HG03378 (cell line): ENCODE data around the gene COL2A1.

Experiments used
- ATAC-seq: cut with Tn5 transposase; IDR thresholded peaks from one replicate; pipeline ENCODE4 v1.9.1; 2021; ENCODE audit warnings: mild to moderate bottlenecking, moderate library complexity; ENCODE audit not compliant: unreplicated experiment

The COL2A1 gene

DNA sequence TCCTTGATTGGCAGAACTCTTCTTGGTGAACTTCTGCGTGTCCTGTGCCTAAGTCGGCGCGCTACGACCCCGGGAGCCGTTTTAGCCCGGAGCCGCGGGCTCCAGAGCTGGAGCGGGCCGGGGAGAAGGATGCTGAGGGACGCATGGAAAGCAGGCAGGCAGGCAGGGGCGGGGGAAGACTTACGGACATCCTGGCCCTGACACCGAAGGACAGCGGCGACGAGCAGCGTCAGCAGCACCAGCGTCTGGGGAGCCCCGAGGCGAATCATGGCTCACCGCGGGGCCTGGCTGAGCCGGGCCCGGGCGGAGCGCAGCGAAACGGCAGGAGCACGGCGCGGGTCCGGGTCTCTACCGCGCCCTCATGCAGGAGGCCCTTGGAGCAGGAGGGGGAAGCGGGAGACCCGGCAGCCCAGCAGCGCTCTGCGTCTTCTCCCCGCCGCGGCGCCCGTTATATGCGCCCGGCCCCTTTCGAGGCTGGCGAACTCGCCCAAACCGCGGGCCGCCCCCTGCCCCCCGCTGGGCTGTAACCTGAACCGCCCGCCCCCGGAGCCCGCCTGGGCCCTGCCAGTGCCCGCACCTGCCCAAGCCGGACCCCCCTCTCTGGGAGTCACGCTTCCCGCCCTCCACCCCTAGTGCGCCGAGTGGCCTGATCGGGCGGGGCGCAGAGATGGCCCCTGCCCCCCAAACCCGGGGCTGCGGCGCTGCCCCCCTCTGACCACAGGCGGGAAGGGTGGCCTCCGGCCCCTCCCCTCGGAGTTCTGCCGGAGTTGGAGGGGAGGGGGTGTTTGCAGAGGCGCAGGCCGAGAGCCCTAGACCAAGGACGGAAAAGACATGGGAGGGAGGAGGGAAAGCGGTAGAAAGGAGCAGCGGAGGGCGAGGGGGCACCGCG is at the start of gene COL2A1:
Gene COL2A1, minus strand, starts transcription at position 424 of the 889 bp plus-strand sequence. Its CDS starts 155 bp downstream, at position 269.
- ATAC-seq: no peak

DNA sequence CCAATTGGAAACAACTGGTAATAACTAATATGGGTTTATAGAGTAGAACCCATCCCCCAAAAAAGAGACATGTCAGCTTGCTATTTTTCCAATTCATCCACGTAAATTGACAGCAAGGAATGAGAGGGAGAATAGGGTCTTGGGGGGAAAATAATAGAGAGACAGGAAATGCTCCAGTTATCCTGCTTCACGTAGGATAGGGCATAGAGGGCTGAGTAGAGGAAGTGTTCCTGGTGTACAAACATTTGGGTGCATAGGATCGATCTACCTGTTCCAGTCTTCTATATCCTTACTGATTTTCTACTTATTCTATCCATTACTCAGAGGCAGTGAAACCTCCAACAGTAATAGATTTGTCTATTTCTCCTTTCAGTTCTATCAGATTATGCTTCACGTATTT is 49.6 kb upstream of the COL2A1 start:
- ATAC-seq: no peak

DNA sequence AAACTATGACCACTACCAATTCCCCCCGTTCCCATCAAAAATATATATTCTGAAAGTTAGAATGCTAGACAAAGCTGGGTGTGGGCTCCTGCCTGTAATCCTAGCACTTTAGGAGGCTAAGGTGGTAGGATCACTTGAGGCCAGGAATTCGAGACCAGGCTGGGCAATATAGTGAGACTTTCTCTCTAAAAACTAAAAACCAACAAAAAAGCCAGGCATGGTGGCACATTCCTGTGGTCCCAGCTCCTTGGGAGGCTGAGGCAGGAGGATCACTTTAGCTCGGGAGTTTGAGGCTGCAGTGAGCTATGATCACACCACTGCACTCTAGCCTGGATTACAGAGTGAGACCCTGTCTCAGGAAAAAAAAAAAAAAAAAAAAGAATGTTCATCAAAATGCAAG is 48.8 kb upstream of the COL2A1 start:
- ATAC-seq: no peak

DNA sequence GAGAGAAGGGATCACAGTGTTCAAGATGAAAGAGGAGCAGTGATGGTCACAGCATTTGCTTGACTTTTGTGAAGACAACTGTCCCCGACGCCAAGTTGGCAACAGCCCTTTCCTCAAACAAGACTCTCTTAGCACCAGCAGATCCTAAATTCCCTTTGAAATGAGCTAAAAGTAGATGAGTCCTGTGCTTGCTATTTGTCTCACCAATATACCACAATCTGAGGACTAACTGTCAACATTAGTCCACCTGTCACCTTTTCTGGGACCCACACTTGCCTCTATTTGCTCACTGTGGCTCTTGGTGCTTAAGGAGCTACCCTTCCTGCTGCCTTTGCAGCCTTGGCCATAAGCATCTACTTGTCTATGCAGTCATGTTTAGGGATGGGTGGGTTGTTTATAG is 47.4 kb upstream of the COL2A1 start:
- no peak for ATAC-seq

DNA sequence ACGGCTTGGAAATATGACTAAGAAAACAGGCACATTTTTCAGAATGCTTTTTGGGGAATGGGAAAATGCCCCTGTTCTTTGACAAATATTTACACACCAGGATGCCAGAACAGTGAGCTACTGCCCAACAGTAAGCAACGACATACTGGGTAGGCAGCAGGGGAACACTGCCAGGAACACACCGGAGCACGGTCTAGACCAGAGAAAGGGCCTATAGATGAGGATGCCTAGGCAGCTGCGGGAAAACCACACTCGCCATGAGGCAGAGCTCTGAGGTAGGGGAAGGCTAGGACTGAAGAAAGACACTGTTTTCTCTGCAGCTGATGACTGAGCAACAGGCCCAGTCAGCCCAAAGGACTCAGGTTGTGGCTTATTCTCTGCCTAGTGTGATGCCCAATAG is 45.9 kb upstream of the COL2A1 start:
- ATAC-seq: no peak

DNA sequence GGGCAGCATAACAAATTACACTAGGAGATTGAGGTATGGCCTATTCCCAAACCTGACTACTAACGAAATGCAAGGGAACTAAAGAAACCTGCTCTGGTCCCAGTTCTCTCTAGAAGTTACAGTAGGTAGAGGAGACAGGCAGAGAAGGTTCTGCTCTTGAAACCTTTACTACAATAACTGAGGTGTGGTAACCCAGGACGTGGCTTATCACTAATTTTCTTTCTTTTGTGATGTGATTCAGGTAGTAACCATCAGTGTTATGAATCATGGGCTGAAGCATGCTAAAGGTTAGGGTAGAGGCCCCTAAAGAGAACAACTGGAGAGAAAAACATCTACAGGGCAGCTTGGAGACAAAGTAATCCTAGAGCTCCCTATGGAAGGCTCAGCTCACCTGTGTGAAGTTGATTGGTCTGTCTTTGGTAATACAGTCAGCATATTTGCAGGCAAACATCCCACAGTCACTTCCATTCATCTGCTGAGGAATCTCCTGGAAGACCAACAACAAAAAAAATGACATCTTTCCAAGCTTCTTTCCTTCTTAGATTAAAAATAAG is 41.8 kb upstream of the COL2A1 start:
- no peak for ATAC-seq

DNA sequence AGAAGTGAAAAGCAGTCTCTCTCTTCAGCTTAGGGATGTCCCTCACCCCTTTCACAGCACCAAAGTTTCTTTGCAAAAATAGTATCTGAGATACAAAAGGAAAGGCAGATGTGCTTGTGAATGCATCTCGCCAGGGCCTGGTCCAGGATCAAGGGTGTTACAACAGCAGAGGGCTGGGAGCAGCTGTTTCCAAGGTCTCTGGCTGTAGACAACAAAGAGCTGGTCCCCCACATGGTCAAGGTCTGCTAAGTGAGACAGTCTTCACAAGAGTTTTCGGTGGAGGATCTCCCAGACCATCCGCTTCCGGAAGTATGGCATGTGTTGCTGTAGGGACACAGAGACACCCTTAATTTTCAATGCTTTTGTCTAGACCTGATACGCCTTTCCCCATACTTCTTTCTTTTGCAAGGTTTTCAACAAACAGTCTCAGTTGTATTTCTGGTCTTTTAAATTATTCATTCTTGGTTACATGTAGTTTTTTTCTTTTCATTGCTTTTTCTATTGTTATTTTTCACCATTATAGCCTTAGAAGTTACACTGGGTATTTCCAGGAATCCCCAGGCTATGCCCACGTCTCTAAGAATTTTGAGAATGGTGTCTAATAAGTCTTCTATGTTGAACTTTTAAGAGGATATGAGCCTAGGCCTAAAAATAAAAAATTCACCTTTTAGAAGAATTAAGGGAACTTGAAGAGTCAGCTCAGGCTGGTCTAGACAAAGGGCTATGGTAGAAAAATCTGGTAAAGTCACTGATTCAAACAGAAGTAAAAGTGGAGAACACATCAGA is 41.0 kb upstream of the COL2A1 start:
- ATAC-seq: no peak

DNA sequence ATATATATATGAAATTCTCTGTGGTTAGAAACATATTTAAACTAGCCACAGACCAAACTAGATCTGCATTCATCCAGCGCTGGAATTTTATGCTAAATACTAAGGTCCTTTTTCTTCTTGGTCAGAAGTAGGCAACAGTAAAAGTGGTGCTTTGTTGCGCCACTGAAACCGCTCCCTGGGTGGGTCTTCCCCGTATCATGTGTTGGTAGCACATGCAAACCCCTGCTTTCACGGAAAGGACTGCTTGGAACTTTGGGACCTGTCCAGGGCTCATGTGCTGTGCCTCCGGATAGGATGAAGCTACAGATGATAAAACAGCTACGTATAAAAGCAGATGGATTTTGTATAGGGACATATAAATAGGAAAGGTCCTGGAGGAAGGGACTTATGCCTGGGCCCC is 40.1 kb upstream of the COL2A1 start:
- ATAC-seq: no peak

DNA sequence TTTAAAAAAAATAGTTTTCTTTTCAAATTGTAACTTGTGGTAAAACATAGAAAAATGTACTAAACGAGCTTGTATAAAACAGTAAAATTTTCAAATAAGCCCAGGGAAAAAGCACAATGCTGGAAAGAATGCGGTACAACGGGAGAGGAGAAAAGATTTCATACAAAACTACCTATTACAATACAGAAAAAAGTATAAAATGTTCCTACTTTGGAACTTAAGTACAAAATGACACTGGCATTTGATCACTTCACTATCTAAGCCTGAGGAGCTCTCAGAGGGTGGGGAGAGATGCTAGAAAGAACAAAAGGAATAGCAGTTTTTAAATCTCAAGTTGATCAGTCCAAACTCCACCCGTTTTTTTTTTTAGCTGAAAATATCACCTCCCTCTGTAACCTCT is 39.5 kb upstream of the COL2A1 start:
- no peak for ATAC-seq

DNA sequence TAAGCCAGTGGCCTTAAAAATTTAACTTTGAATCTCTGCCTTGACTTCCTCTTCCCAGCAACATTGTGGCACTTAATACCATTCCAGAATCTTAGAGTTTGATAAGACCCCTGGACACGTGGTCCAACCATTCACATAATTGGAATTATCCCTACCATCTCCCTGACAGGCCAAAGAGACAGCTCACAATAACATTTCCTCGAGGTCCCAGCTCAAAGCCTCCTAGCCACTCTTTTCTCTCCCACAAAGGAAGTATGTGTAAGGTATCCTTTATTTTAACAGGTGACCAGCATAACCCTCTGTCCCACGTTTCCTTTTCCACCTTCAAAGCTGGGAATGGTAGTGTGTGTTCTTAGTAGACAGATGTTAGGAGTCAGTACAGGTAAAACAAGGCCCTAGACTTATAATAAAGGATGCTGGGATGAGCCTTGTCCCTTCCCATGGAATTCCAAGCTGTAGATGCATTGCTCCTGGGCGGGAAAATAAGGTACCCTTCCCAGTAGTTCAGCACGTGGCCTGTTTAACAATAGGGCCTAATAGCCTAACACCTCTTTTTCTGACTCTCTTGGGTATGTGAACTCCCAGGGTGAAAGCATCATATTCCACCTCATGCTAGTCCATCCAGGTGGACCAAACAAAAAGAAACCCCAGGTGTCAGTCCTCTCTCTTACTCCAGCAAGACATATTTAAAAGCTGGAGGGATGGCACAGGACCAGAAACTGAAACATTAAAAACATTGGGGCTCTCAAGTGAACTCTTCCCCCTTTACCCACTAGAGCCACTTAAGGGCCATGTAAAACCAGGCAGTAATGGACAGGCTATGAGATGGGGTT is 37.5 kb upstream of the COL2A1 start:
- no peak for ATAC-seq

DNA sequence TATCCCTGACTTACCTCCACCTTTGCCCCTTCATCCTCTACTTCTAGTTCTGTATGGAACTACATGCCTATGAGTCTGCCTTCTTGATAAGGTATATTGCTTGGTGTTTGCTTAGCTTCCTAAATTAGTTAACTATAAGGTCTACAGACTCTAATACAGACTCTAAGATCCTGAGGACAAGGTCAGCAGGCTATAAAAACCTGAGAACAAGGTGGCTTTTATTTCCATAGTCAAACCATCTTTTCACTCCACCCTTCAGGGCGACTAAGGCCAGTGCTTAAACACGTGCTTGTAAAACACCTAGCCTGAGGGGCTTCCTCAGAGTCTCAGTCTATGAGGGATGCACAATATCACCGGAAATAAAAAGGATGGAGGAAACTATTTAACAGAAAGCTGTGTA is 36.1 kb upstream of the COL2A1 start:
- no peak for ATAC-seq

DNA sequence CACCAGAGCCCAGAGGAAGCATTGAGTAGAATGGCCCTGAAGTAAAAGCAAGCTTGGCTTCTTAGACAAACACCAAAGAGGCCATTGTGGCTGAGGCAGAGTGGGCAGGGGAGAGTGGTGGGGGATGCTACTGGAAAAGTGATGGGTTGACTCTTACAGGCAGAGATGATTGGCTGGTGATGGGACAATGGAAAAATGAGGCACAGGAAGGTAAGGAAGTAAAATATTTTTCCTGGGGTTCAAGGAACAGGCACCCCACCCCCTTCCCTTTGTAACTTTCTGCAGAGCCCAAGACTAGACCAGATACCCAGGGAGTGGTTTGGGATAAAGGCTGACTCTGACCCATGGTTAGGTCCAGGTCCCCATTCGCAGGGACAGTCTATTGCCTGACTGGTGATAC is 34.9 kb upstream of the COL2A1 start:
- no peak for ATAC-seq

DNA sequence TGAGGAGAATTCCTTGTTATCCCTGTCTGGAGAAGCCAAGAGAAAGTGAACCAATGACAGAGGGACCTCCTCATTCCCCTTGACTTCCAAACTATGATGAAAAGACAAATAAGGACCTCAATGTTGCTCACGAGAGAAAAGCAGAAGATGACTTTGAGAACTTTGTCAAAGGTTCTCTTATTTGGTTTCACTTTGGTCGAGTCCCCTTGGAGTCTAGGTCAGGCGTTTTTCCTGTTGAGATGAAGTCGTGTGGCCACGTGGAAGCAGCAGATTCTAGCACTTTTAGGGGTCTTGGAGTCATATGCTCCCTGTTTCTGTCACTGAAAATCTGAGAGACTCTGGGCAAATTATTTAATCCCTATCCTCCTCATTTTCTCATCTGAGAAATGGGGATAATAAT is 33.8 kb upstream of the COL2A1 start:
- ATAC-seq: no peak

DNA sequence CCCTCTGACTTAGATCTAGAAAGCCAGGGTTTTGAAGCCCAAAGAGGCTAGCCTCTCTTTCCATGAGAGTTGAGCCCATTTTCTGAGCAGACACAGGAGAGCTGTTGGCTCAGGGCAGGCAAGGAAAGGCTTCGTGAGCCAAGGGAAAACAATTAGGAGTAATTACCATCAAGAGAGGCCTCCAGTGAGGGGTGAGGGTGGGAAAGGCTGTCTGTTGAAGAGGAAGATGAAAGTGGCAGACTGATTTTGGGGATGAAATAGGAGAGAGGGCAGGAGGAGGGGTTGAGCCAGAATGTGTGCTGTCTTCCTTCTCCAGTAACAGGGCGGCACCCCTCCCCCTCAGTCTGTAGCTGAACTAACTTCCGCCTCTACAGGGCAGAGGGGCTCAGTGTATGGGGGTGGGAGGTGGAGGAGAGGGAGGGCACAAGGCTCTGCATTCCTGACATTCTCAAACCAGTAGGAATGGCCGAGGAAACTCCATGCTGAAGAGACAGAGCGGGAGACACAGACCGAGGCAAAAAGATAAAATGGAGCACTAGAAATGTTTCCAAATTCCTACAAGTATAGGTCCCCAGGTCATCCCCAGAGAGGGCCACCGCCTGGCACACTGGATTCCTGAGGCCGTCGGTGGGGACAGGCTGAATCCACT is 33.1 kb upstream of the COL2A1 start:
- no peak for ATAC-seq

DNA sequence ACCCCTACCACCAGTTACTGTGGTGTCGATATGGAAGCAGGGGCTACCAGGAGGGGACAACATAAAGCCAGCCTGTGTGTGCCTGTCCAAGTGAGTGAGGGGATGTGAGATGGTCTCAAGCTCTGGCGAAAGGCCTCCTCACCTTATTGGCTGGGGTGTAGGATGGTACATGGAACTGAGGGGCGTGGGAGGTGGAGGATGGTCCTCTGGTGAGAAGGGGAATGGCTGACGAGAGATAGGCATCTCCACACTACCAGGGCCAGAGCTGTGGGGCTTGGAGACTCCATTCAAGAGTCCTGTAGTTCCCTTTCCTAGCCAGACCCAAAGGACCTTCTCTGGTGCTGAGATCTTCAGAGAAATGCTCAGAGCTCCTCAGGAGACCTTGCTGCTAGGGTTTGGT is 32.5 kb upstream of the COL2A1 start:
- no peak for ATAC-seq

DNA sequence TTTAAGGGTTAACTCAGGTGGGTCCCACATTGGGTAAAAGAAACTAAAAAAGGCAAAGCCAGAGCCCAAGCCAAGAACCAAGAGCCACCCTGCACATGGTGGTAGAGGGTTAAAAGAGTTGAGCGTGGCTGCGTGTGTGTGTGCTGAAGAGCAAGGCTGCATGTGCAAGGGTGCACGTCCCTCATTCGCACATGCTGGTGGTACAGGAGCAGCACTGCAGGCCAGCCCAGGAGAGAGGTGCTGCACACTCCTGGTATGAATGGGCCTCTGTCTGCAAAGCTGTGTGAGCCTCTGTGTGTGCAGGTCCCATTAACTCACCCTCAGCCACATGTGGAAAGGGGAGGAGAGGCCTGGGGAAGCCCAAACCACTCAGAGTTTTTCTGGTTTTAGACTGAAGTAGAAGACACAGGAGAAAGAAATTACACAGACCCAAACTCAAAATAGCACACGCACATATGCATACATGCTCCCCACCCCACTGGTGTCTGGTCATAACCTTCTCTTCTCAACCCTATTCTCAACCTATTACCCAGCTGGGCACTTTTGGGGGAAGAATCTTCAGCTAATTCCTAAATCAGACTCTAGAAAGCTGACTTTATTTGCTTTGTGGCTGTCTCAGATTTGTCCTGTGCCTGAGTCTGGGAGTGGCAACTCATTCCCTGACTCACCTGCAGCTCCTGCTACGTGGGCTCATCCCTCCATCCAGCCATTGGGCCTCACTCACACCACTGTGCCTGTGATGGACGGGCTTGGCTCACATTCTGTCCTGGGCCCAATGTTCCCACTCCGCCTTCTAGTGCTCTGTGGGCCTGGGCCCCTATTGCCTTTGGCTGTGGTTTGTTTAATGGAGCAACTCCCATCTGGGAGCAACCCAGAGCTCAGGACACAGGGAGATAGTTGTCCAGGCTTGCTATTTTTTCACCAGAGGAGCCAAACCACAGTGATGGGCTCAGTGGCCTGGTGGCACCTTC is 30.8 kb upstream of the COL2A1 start:
- ATAC-seq: no peak

DNA sequence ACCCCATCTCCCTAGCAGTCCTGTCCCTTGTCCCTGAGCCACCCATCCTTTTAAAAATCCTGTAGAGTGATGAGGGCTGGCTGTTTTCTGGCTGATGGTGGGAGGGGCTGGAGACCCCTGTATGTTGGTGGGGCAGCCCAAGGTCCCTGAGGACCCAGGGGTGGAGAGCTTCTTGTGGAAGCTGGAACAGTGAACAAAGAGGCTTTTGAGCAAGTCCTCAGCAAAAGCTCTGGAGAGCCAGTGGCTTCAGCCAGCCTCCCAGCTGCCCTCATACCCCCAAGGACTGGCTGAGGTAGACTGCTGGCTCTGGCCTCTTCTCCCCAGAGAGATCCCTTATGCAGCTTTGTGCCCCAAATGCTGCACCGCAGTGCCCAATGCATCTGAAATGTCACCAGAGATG is 29.2 kb upstream of the COL2A1 start:
- no peak for ATAC-seq

DNA sequence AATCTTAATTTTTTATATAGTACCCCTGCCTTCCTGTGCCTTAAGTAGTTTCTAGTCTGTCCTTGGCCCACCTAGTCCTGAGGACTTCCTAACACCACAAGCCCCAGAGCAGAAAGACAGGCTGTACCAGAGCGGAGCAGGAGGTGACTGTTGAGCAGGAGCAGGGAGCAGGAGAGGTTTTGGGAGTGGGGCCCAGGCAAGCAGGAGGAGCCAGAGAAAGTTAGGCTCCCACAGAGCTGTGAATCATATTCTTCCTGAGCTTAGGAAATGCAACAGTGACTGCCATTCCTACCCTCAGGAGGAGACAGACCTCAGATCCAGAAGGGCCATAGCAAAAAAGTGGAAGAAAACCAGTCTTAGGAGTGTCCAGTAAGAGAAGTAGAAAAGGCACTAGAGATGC is 28.3 kb upstream of the COL2A1 start:
- ATAC-seq: no peak
